Stimulated activated naive CD8-positive, alpha-beta T cell treated with anti-CD3 and anti-CD28 coated beads, Interleukin-15, Interleukin-2, amounts not matched to agents 100 U/mL and 50 U/mL, for 24 hours (primary cell): ENCODE data around the gene SYNE1.
"Not testable (repeated sequence)": the region's sequence is repeated elsewhere in the genome, so short reads cannot be mapped to it uniquely, and the experiment has no call there.

Experiments used
- ATAC-seq: fragments of 150-1000 bp; cut with Tn5 transposase; one replicate; pipeline ENCODE4 v1.10.0; 2021
- DNase-seq: peaks from one replicate; pipeline ENCODE4 v3.0.0; 2021

SYNE1 gene

GRCh38 chr6:152490971-152491378, 146.2 kb downstream of the SYNE1 start:
- not testable (repeated sequence) for ATAC-seq, DNase-seq

GRCh38 chr6:152484806-152485205, 152.4 kb downstream of the SYNE1 start:
- ATAC-seq (no peak), DNase-seq (no peak)

- ATAC-seq = no peak
These were observed 154.9 kb downstream of the SYNE1 start for GRCh38 chr6:152482289-152482688.

GRCh38 chr6:152478377-152479010, 158.7 kb downstream of the SYNE1 start:
- DNase-seq = no peak
- no peak for ATAC-seq

More at GRCh38 chr6:152482289-152482688, 154.9 kb downstream of the SYNE1 start:
- no peak for DNase-seq

- no peak for DNase-seq
- no peak for ATAC-seq
These were observed 162.8 kb downstream of the SYNE1 start for GRCh38 chr6:152474354-152474753.

GRCh38 chr6:152472325-152472724, 164.8 kb downstream of the SYNE1 start:
- DNase-seq (no peak), ATAC-seq (no peak)

- DNase-seq (no peak), ATAC-seq (no peak)
These were observed 165.5 kb downstream of the SYNE1 start for GRCh38 chr6:152471456-152472265.

GRCh38 chr6:152463164-152463563, 174.0 kb downstream of the SYNE1 start:
- DNase-seq (no peak), ATAC-seq (no peak)

GRCh38 chr6:152462716-152463115, 174.4 kb downstream of the SYNE1 start:
- ATAC-seq (no peak), DNase-seq (no peak)

- no peak for ATAC-seq
- no peak for DNase-seq
These were observed 175.6 kb downstream of the SYNE1 start for GRCh38 chr6:152461556-152461955.

- no peak for DNase-seq
- ATAC-seq = no peak
These were observed 178.2 kb downstream of the SYNE1 start for GRCh38 chr6:152458648-152459644.

GRCh38 chr6:152457949-152458624, 179.1 kb downstream of the SYNE1 start:
- no peak for ATAC-seq

GRCh38 chr6:152454003-152454402, 183.2 kb downstream of the SYNE1 start:
- no peak for ATAC-seq
- no peak for DNase-seq

More at GRCh38 chr6:152457949-152458624, 179.1 kb downstream of the SYNE1 start:
- DNase-seq = no peak

GRCh38 chr6:152453421-152453820, 183.7 kb downstream of the SYNE1 start:
- no peak for ATAC-seq

GRCh38 chr6:152452639-152453038, 184.5 kb downstream of the SYNE1 start:
- no peak for DNase-seq
- ATAC-seq = no peak

More at GRCh38 chr6:152453421-152453820, 183.7 kb downstream of the SYNE1 start:
- no peak for DNase-seq

- DNase-seq (no peak), ATAC-seq (no peak)
These were observed 186.6 kb downstream of the SYNE1 start for GRCh38 chr6:152450519-152450918.

GRCh38 chr6:152441902-152442301, 195.3 kb downstream of the SYNE1 start:
- DNase-seq = no peak
- no peak for ATAC-seq

GRCh38 chr6:152435816-152436215, 201.3 kb downstream of the SYNE1 start:
- no peak for ATAC-seq
- DNase-seq = no peak

- no peak for DNase-seq
- ATAC-seq = no peak
These were observed 204.4 kb downstream of the SYNE1 start for GRCh38 chr6:152432758-152433157.

- ATAC-seq (no peak), DNase-seq (no peak)
These were observed 209.0 kb downstream of the SYNE1 start for GRCh38 chr6:152428126-152428525.

GRCh38 chr6:152426276-152426675, 210.9 kb downstream of the SYNE1 start:
- ATAC-seq (no peak), DNase-seq (no peak)
